ENCODE data around the gene ALS2. TPM values are rescaled to one million over a fixed set of nuclear protein-coding genes. Genes with fewer than 3 reads are reported as not detected.
"Not testable (repeated sequence)": the region's sequence is repeated elsewhere in the genome, so short reads cannot be mapped to it uniquely, and the experiment has no call there.

Gene ALS2
- total RNA-seq, 1 donor from 2014 or later, result 79.7 TPM

DNA sequence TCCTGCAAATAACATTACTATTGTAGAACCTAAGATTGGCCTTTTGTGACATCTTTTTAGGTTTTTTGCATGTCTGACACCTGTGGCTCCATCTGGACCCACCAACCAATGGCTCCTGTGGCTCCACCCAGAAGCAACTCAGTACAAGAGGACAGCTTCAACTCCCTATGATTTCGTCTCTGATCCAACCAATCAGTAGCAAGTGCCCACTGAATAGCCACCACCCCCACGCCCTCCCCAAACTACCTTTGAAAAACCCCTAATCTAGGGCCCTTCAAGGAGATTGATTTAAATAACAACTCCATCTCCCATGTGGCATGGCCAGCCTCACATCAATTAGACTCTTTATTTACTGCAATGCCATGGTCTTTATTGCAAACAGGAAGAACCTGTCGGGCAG, 105.9 kb downstream of the ALS2 start:
- DNase-seq, result no peak

DNA sequence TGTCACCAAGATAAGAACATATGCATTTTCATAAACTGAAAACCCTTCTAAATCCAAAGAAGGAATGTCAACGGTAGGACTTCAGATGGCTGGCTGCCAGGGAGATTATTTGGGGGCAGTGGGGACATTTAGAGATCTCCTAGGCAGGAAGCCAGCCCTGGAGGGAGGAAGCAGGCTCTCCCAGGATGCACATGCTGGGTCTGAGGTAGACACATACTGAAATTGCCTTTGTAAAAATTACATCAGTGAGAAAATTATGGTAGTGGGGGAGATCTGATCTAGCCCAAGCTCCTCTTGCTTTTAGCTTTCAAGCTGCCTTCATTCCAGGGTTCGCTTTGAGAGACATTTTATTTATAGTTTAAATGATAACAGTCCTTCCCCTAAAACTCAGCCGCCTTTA, 106.4 kb downstream of the ALS2 start:
- no peak for DNase-seq

DNA sequence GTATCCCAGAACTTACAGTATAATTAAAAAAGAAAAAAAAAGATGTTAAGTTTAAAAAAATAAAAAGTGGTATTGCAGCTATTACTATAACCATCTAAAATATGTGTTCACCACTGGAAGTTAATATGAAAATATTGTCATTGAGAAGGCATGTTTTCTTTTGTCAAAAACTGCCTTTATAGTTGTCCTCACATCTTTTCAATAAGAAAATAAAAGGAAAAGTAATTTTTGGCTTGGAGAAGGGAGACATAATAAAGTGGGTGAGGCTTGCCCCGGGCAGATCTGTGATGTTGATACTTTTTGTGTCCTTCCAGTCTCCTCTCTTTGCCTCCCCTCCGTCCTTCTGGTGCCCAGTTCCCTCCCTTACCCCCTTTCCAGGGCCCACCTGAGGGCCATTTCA, 107.2 kb downstream of the ALS2 start:
- DNase-seq, result no peak

DNA sequence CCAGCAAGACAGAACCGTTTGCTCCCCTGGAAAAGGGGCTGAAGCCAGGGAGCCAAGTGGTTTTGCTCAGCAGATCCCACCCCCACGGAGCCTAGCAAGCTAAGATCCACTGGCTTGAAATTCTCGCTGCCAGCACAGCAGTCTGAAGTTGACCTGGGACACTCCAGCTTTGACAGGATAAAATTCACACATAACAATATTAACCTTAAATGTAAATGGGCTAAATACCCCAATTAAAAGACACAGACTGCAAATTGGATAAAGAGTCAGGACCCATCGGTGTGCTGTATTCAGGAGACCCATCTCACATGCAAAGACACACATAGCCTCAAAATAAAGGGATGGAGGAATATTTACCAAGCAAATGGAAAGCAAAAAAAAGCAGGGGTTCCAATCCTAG, 109.5 kb downstream of the ALS2 start:
- not testable (repeated sequence) for DNase-seq

DNA sequence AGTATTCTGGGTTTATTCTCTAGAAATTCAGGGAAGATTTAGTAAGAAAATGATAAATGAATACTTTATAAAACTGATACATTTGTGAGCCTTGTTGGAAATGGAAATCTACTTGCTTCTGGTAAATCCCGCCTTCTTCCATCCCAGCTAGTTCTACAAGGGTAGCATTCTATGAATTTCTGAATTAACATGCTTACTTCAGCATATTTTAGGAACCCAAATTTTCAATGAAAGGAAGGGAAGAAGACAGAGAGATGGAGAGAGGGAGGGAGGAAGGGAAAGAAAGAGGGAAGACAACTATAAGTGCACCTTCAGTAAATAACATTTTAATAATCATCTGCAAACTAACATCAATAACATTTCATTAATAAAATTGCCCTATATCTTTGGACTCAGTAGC, 110.9 kb downstream of the ALS2 start:
- DNase-seq, result no peak

DNA sequence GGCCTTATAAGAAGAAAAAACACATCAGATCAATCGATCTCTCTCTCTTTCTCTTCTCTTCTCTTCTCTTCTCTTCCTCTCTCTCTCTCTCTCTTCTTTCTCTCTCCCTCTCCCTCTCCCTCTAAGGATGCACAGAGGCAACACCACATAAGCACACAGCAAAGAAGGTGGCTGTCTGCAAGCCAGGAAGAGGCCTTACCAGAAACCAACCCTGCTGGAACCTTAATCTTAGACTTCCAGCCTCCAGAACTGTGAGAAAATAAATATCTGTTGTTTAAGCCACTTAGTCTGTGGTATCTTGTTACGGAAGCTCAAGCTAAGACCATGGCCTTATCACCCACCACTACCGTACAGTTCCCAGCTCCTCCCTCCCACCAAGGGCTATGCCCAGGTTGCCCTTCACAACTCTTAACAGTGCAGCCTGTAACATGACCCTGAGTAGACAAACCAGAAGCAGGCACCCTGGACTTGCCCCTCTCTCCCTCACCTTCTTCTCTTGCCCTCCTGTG, 112.3 kb downstream of the ALS2 start:
- no peak for DNase-seq

DNA sequence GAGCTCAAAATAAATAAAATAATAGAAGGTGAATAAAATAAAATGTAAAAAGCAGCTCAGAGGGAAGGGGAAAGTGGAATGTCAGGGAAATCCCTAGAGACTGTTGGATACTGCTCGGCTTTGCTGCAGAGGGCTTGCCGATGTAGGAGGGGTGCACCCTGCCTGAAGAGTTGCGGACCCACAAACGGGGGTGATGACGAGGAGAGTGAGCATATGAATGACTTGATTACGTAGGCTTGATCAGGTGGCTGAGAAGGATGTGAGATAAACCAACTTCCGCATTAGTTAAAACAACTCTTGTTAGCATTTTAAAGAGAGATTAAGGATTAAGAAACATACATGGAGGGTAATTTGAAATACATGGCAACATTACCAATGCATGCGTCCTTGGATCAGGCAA, 116.4 kb downstream of the ALS2 start:
- no peak for DNase-seq

DNA sequence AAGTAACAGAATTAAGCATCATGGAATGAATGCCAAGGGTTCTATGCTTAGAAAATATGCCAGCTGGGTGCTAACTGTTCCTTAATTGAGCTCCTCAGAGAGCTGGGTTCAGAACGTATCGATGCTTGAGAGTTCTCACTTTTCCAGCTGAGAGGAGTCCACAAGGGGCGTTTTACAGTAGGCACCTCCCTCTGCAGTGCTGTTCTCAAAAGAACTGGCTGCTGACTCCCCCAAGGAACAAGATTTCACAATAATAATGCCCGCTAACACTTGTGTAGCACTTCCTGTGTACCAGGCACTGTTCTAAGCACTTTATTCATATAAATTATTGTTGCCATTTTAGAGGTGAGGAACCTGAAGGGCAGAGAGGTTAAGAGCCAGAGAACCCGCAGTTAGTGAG, 119.4 kb downstream of the ALS2 start:
- DNase-seq, result no peak

DNA sequence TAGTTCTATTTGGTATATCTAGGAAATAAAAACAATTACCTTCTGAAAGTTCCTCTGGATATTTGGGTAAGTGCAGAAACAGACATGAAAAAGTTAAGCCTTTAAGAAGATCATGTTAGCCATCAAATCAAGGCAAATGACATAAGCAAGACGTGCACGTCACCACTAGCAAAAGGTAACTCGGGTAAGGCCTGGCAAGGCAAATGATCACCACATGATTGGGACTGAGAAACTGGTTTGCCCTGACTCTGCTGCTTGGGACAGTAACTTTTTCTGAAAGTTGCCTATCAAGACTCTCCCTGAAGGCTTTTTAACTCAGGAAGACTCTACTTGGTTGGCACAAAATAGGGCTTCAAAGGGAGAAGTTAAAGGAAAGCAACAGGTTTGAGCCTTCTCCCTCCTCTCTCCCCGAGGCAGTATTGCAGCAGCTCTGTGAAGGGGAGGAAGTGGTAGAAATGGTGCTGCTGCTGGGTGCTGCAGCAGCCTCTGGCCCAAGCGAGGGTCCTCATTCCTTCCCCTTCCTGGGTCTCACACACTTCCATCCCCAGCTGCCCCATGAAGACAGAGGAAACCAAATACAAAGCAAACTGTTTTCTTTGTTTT, 120.3 kb downstream of the ALS2 start:
- DNase-seq, result no peak

DNA sequence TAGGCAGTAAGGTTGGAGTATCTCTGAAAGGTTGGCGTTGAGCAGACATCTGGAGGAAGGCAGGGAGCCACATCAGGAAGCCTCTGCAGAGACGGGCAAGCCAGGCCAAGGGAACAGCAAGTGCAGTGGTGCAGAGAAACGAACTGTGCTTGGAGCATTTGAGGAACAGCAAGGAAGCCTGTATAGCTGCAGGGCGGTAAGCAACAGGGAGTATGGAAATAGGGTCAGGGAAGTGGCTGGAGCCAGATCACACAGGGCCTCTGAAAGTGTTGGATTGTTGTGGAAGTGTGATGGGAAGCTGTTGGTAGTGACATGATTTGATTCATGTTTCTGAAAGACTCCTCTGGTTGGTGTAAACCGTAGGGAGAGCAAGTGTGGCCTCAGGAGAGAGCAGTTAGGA, 124.0 kb downstream of the ALS2 start:
- no peak for DNase-seq

DNA sequence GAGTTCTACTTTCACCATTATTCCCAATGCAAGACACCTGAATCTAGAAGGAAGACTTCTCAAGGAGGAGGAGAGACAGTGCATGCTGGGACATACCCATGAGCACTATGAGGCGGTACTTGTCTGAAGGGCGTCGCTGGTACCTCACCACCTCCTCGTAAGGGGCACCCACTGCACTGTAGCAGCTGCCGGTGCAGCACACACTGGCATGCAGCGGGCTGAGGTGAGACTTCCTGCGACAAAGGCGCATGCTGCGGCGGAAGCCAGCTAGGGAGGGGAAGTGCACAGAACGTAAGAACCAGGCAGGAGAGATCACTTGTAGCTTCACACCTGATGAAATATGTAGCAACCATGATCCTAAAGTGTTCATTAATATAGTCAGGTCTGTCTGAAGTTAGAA, 124.6 kb downstream of the ALS2 start:
- DNase-seq, result no peak

DNA sequence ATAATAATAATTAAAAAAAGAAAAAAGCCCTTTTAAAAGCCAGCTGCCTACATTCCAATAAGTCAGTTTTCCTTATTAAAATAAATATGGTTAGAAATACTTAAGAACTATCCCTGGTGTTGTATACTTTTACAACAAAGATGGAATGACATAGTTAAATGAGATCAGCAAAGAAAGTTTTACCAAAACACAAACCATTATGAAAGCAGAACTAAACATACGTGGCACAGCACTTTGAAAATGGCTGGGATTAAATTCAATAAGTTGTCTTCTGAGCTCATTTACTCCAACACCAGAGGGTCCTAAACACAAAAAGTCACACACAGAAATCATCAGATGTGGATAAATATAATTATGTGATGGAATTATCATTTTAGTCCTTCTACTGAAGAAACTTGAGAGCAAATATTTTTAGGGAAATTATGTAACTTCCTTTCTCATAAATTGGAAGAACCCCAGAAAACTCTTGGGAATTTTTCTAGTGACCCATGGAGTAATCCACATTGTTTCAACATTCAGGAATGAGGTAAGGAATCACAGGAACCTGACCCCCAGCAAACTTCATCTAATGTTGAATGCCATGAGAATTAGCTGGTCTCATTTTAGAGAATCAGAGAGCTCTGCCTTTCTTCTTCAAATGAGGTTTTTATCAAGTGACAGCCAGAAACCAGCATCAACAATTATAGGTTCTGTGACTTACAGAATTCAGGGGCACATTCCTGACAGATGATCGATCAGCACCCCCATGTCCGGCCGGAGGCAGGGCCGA, 125.9 kb downstream of the ALS2 start:
- DNase-seq, result no peak

DNA sequence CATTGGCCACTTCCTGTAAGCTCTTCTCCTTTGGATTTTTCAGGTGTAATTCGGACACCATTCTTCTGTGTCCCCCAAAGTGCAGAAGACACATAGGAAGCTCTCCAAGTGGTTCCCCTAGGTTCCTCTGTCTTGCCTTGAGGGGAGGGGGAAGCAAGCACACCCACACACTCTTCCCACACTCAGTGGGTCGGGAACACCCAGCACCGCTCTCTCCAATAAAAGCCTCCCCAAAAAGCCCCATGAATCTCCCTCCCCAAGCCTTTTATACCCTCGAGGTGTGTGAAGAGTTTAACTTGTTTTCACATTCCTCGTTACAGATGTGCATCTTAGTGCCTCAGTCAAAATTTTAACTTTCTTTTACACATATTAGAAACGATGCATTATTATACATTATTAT, 127.5 kb downstream of the ALS2 start:
- DNase-seq, result no peak

Small RNAs within 50 kb of the gene (small RNA-seq; reads per million reads assigned to genes)
- gene RF00019 (not detected), gene UBE2V1P11 (not detected)

Other genes with a start within 250 kb of the ALS2 start
- 30.3 TPM for gene TMEM237, start 137.4 kb downstream of the ALS2 start, total RNA-seq
- gene MPP4, start 82.3 kb downstream of the ALS2 start, total RNA-seq, result 0.31 TPM
- not detected for gene CDK15, start 25.6 kb upstream of the ALS2 start, total RNA-seq

All from occipital lobe (tissue), 3 donors.